ENCODE results near the gene TBCD.

- no peak for TF ChIP-seq CTCF (IDR thresholded peaks at IDR 0.05)
- TF ChIP-seq POLR2A (IDR thresholded peaks at IDR 0.05) = no peak
Measured at GRCh38 chr17:82786427-82786826, 34.6 kb downstream of the TBCD start.
